ENCODE results near the gene CHN2.

DNA sequence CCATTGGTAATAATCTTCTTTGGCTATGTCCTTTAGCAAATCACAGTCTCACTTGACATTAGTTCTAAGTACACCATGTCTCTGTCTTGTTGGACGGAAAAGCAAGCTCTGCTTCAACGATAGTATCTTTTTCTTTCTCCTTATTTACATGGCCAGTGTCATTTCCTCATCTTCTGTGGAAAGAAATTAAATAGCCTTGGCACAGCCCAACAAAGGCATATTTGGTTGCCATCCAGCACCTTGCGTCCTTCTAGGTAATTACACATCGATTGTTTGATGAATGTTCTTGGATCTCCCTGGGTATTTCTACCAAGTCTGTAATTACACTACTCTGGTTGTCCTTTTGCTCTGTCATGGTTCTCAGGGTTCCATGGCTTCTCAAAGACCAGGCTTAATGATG lies 183.1 kb downstream of the CHN2 start:
- TF ChIP-seq CTBP1 (IDR thresholded peaks at IDR 0.05; ENCODE audit: borderline replicate concordance) (no peak), FOXK2 (IDR thresholded peaks at IDR 0.05) (no peak), SP1 (IDR thresholded peaks at IDR 0.05) (no peak), SUZ12 (IDR thresholded peaks at IDR 0.05) (no peak), ELF4 (IDR thresholded peaks at IDR 0.05) (no peak), ZNF384 (IDR thresholded peaks at IDR 0.05) (no peak), FOXM1 (IDR thresholded peaks at IDR 0.05; ENCODE audit: borderline replicate concordance) (no peak), ARNT (IDR thresholded peaks at IDR 0.05) (no peak), LEF1 (IDR thresholded peaks at IDR 0.05; ENCODE audit: borderline replicate concordance) (no peak), TARDBP (IDR thresholded peaks at IDR 0.05) (no peak), FOXA1 (IDR thresholded peaks at IDR 0.05) (no peak), HDGF (IDR thresholded peaks at IDR 0.05; ENCODE audit: borderline replicate concordance) (no peak), L3MBTL2 (conservative IDR thresholded peaks at IDR 0.05) (no peak)
- TF ChIP-seq, protein P1, sequence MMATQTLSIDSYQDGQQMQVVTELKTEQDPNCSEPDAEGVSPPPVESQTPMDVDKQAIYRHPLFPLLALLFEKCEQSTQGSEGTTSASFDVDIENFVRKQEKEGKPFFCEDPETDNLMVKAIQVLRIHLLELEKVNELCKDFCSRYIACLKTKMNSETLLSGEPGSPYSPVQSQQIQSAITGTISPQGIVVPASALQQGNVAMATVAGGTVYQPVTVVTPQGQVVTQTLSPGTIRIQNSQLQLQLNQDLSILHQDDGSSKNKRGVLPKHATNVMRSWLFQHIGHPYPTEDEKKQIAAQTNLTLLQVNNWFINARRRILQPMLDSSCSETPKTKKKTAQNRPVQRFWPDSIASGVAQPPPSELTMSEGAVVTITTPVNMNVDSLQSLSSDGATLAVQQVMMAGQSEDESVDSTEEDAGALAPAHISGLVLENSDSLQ (IDR thresholded peaks at IDR 0.05), result no peak
